SIG-M5 treated with dmso at 0.1 percent for 504 hours (cell line): ENCODE data around the gene DPH5.
"Not testable (repeated sequence)": the region's sequence is repeated elsewhere in the genome, so short reads cannot be mapped to it uniquely, and the experiment has no call there.

Experiments used
- DNase-seq: peaks from one replicate; lab custom pipeline; 2025; ENCODE audit not compliant: unreplicated experiment; lab: John Stamatoyannopoulos, UW

The DPH5 gene, protein sequence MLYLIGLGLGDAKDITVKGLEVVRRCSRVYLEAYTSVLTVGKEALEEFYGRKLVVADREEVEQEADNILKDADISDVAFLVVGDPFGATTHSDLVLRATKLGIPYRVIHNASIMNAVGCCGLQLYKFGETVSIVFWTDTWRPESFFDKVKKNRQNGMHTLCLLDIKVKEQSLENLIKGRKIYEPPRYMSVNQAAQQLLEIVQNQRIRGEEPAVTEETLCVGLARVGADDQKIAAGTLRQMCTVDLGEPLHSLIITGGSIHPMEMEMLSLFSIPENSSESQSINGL

GRCh38 chr1:101025657-101026429 is at the start of gene DPH5:
TSS of gene DPH5 (minus strand) at chr1:101025784. CDS start at chr1:101025443, 341 bp downstream.
- DNase-seq: peak; percentile 78

DNA sequence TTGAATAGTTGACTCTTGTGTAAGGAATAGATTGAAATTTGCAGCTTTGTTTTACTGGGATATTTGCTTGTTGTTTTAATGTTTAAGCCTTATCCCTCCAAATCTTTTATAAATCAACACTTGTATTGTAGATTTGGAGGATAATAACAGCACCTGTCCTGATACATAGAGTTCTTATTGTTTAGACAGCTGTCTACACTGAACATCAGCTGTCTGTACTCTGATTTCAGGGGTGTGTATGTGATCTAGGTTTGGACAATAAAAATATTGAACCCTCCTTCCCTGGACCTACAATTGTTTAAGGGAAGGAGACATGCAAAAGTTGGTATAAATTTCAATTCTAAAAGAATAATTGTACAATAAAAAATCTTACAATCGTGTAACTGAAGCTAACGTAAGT is 48.3 kb upstream of the DPH5 start:
- DNase-seq: no peak

DNA sequence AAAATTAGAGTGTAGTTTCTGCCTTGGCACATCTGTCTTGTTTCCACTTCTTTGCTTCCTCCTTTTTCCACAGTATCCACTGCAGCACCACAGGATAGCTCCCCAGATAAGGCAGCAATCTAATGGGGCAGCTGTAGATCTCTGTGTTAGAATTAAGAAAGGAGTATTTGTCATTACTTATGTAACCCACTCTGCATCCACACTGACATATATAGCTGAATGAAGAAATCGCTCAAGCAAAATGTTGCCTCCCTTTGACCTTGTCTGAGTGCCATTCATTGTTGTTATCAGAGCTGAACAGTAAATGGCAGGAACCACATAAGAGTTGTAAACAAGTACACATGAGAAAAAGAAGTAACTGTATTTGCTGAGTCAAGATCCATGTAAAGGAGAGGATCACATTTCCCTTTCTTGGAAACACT is 45.9 kb upstream of the DPH5 start:
- no peak for DNase-seq

DNA sequence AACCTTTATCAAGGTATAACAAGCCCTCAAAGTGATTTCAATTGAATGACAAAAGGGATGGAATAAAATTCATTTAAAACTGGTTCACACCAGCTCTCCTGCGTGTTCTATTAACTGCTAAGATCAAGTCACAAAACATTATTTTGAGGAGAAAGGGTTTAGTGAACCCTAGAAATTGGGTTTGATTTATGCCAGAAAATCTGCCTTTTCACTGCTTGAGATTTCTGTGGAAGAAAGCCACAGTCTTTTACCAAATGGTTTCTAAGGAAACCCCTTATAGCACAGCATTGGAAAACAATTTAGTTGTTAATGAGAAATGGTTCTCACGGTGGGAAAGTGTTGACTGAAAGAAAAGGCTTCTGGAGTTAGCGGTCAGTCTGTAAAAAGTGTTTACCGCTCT is 43.6 kb upstream of the DPH5 start:
- no peak for DNase-seq

- not testable (repeated sequence) for DNase-seq
These were observed 41.4 kb upstream of the DPH5 start for GRCh38 chr1:101066937-101067335.

GRCh38 chr1:101066260-101066936 is 40.8 kb upstream of the DPH5 start:
- no peak for DNase-seq

GRCh38 chr1:101065575-101065974 is 40.0 kb upstream of the DPH5 start:
- no peak for DNase-seq

DNA sequence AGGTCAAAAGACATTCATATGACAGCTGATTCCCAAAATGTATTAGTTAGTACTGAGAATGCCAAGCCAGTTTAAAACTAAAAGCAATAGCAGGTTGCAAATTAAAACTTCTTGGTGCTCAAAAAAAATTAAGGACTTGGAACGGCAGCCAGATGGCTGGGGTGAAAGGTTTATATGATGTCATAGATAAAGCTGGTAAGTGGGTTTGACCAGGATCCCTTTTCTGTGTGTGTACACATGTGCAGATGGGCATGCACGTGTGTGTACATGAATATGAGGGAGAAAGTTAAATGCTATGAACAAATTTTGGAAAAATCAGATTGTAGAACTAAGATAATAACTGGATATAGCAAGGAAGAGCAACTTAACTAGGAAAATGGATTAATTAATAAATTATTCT is 39.1 kb upstream of the DPH5 start:
- DNase-seq: no peak

- DNase-seq: no peak
These were observed 35.4 kb upstream of the DPH5 start for GRCh38 chr1:101060992-101061391.

GRCh38 chr1:101059945-101060542 is 34.5 kb upstream of the DPH5 start:
- DNase-seq: no peak

DNA sequence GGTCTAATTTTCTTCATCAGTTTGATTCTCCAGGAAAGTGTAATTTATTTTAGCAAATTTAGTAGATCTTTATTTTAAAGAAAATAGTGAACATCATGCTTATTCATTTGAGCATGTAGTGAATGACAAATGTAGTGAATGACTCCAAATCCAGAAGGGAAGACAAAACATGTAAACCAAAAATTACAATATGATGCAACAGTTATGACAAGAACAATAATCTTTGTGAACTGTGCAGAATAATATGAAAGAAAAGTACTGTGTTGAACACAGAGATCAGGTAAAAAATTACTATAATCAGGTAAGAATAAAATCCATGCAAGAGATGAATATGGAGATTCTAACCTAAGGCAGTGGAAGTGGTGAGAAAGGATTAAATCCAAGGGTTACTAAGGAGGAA is 30.0 kb upstream of the DPH5 start:
- DNase-seq: no peak

DNA sequence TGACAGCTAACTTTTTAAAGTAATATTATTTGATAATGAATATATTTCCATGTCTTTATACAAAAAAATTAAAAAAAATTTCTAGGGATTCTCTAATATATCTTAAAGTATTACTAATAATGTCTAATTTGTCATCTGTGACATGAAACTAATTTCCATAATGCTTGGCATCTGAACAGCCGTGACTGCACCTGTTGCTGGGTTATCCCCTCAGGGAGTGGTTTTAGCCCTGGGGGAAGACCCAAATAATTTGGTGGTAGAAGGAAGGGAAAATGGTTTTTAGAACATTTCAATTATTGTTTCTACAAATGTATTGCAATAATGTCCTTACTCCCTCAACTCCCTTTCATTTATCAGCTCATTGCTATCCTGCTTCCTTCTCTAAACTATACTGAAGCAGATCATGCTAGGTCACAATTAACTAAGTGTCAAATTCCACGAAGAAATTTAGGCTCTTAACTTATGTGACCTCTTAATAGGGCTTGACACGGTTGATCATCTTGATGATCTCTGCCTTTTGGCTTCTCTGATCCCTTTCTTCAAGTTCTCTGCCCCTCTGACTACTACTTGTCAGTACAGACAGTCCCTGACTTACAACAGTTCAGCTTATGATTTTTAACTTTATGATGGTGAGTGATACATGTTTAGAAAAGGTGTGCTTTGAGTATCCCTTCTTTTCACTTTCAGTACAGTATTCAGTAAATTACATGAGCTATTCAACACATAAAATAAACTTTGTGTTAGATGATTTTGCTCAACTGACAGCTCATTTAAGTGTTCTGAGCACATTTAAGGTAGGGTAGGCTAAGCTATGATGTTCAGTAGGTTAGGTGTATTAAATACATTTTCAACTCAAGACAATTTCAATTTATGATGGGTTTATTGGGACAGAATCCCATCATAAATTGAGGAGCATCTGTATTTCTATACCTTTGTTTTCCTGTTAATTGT is 26.4 kb upstream of the DPH5 start:
- DNase-seq: no peak

GRCh38 chr1:101050869-101051268 is 25.3 kb upstream of the DPH5 start:
- no peak for DNase-seq

GRCh38 chr1:101044749-101045148 is 19.2 kb upstream of the DPH5 start:
- no peak for DNase-seq

DNA sequence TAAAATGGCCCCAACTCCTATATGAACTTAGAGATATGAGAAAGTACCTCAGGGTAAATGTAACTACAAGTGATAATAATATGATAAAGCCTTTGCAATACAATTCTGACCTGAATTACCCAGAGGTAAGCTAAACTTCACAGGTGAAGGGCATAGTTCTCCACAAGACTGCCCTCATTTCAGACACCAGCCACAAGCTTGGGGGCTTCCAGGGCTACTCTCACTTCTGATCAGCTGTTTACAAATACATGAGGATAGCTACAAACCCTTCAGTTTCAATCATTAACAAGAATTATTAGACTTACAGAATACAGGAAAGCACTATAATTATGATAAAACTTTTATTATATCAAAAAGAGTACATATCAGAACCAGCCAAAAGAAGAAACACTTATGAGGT is 18.7 kb upstream of the DPH5 start:
- DNase-seq: no peak

DNA sequence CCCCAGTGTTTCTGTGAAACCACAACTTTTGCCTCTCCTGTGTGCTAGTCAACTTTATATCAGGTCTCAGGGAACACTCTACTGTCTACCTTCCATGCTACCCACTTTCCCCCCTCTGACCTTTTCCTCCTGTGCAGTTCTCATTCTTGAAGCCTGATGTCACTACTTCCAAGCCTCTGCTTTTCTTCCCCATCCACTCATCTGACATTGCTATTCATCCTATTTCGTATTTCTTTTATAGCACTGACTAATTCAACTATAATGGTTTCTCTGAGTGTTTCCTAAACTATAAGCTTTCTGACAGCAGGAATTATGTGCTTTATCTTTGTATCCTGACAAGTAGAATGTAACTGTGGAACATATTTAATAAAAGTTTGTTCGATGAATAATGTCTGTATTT is 18.2 kb upstream of the DPH5 start:
- no peak for DNase-seq

- no peak for DNase-seq
These were observed 15.7 kb upstream of the DPH5 start for GRCh38 chr1:101041300-101041699.

DNA sequence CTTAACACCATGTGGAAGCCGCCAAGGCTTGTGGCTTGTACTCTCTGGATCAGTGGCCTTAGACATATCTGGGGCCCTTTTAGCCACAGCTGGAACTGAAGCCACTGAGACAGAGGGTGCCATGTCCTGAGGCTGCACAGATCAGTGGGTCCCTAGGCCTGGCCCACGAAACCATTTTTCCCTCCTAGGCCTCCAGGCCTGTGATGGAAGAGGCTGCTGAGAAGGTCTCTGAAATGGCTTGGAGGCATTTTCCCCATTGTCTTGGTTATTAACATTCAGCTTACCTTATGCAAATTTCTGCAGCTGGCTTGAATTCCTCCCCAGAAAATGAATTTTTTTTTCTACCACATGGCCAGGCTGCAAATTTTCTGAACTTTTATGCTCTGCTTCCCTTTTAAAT is 15.1 kb upstream of the DPH5 start:
- DNase-seq: no peak

GRCh38 chr1:101039245-101039644 is 13.7 kb upstream of the DPH5 start:
- no peak for DNase-seq

DNA sequence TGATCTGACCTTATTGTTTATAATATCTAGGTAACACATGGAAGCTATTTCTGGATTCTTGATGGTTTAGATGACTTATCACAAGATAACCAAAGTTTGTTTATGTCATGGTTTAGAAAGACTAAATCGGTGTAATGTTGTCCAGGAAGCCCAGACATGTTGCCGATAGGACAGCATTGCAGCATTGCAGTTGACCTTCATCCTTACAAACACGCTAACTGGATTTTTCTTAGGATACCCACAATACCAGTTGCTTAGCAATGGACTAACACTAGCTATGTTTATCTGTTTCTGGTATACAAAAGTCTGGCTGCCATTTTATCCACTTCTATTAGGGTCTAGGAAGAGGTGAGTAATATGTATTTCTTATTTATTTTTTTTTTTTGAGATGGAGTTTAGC is 11.7 kb upstream of the DPH5 start:
- no peak for DNase-seq

- no peak for DNase-seq
These were observed 7.4 kb upstream of the DPH5 start for GRCh38 chr1:101033017-101033416.
